Spleen (tissue), 11 donors: ENCODE measurements around the gene DICER1. TPM values are rescaled to one million over a fixed set of nuclear protein-coding genes. Genes with fewer than 3 reads are reported as not detected.
A peak's percentile ranks its signal among the peaks of the same experiment; 100 is the strongest.

Experiments
- DNase-seq: peaks from one replicate; pipeline ENCODE4 v3.0.0-alpha.2; 2020
- H3K27ac ChIP-seq, 8 donors: fragments of 200-600 bp; sonication (generic) in 7 of 8; 1 replicate in 4 of 8; 2 replicates in 4 of 8; pipeline versions ENCODE4 v1.5.0 to v1.8.0; 2016 to 2021; ENCODE audit warnings: inconsistent platforms in 4 of 8, mild to moderate bottlenecking in 4 of 8, moderate library complexity in 1 of 8
- H3K27me3 ChIP-seq, 7 donors: fragments of 200-600 bp; sonication (generic) in 6 of 7; replicated peaks in 1 of 7; 1 replicate in 4 of 7; 2 replicates in 3 of 7; pipeline versions ENCODE4 v1.5.0 to v1.8.0; 2016 to 2021; ENCODE audit warnings: inconsistent platforms in 3 of 7, mild to moderate bottlenecking in 1 of 7
- H3K36me3 ChIP-seq, 6 donors: fragments of 200-600 bp; sonication (generic) in 5 of 6; 1 replicate in 4 of 6; 2 replicates in 2 of 6; pipeline versions ENCODE4 v1.5.0 to v1.8.0; 2016 to 2021; ENCODE audit warnings: inconsistent platforms in 2 of 6
- H3K4me1 ChIP-seq, 6 donors: fragments of 200-600 bp; sonication (generic) in 5 of 6; 1 replicate in 3 of 6; 2 replicates in 3 of 6; pipeline versions ENCODE4 v1.5.0 to v1.8.0; 2016 to 2021; ENCODE audit warnings: inconsistent platforms in 3 of 6
- H3K4me3 ChIP-seq, 8 donors: fragments of 200-600 bp; sonication (generic) in 7 of 8; 1 replicate in 4 of 8; 2 replicates in 4 of 8; pipeline versions ENCODE4 v1.5.0 to v1.8.0; 2016 to 2021; ENCODE audit warnings: inconsistent platforms in 4 of 8, mild to moderate bottlenecking in 4 of 8, moderate library complexity in 2 of 8
- H3K9me3 ChIP-seq, 8 donors: fragments of 200-600 bp; sonication (generic) in 7 of 8; 1 replicate in 4 of 8; 2 replicates in 4 of 8; pipeline versions ENCODE4 v1.5.0 to v1.8.0; 2016 to 2021; ENCODE audit warnings: inconsistent platforms in 4 of 8
- POLR2A ChIP-seq, 3 donors: fragments of 450-650 bp; IDR thresholded peaks; one replicate each; pipeline ENCODE4 v1.5.1; 2017; ENCODE audit warnings: antibody characterized with exemption in 3 of 3, mild to moderate bottlenecking in 1 of 3
- POLR2AphosphoS5 ChIP-seq, 3 donors: sonication (generic); formaldehyde crosslinking; IDR thresholded peaks; one replicate each; pipeline ENCODE4 v1.5.1; 2017; ENCODE audit warnings: antibody characterized with exemption in 3 of 3
- WGBS, 5 donors: extraction: QIAGEN DNeasy Blood & Tissue Kit in 3 of 5; methylation state at CpG; one replicate each; pipeline versions ENCODE4 v1.1.5 to v1.1.7; 2013 to 2018; 5-methylcytosine and 5-hydroxymethylcytosine counted together
- intact Hi-C: fragments of 100-400 bp; cut with DNase I; formaldehyde crosslinking; loops from one replicate; pipeline ENCODE4 v1.15.0; 2023; ENCODE audit warnings: low total_unique reads
- microRNA-seq, 3 donors: library from miRNA; unstranded; fragments of <30 nt; microRNA quantifications; one replicate each; pipeline versions ENCODE4 to v1.1.0, GENCODE V29; 2019 to 2020
- polyA plus RNA-seq, 3 donors: library from polyadenylated mRNA; stranded (reverse); fragments of 200-250 nt; gene quantifications; one replicate each; pipeline ENCODE4 v1.2.1, GENCODE V29; 2013
- small RNA-seq, 4 donors: library from RNA; depleted of rRNA; stranded (forward); fragments of <200 nt; gene quantifications; one replicate each; pipeline ENCODE3, GENCODE V24; 2016
- total RNA-seq, 7 donors: library from RNA; depleted of rRNA in 3 of 7; stranded (reverse); fragments of >200 nt in 3 of 7; fragmentation: NEBNext Ultra II Directional in 4 of 7; extraction: Animal tissue kit (Norgen Biotek cat#: 25700) in 4 of 7; gene quantifications; one replicate each; pipeline versions ENCODE4 v1.1.0 to v1.2.1, GENCODE V29; 2016 to 2021
- TF ChIP-seq, protein P1 (sequence below), 11 experiments: fragments of 200-600 bp in 7 of 11; fragments of 450-650 bp in 4 of 11; sonication (generic) in 4 of 11; IDR thresholded peaks in 8 of 11; conservative IDR thresholded peaks in 3 of 11; 1 replicate in 7 of 11; 2 replicates in 4 of 11; pipeline versions ENCODE4 v1.4.0 to v1.8.0; 2016 to 2021; ENCODE audit warnings: antibody characterized with exemption in 11 of 11, inconsistent platforms in 4 of 11, mild to moderate bottlenecking in 1 of 11
- donor health status: healthy with polysubstance abuse.
- donor health status: DM: no; HTN: no; CAD: no; lungs with moderate emphysema.
- donor health status: DM: no; HTN: no; CAD: no.
- donor health status: Bipolar disorder and iron deficiency.
- donor health status: healthy.
- donor health status: DM: no; HTN: no; CAD: no.
- donor health status: DM: yes; HTN: yes; CAD: no.

Gene DICER1
- total and polyA plus RNA-seq, 10 donors: 7.1 to 124 (median 73.5) TPM

DNA sequence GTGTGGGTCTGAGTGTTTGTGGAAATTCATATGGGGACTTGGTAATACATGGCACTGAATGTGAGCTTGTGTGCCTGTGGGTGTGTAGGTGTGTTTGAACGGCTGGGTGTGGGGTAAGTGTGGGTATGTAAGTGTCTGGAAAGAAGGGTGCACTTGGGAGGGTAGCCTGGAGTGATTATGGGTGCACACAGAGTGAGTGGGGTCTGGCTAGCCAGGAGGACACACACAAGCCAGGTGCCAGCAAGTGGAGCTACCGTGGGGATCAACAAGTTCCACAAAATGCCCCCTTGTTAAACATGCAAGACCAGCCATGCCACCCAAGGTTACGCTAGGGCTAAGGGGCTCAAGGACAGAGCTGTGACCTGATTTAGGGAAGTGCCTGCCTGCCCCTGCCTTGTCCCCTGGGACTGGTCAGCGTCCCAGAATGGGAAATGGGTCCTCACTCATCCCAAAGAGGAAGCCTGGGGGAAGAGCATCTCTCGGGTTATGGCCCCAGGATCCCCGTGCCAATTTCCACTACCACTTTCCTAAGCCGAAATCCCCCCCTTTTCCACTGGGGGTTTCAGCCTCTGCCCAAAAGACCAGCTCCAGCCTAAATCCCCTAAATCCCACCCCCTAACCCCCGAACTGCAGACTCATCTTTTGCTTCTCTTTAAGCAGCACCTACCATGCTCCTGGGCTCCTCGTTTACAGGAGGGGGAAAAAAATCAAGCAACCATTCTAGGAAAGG lies 118.6 kb downstream of the DICER1 start:
- H3K4me1 ChIP-seq: no peaks in the 10 kb centered on the region
- peaks cover 0 to 23% (median 0%) of the 10 kb centered on the region in 7 donors for H3K27me3 ChIP-seq
- peaks cover 0 to 2% (median 0%) of the 10 kb centered on the region in 8 donors for H3K9me3 ChIP-seq
- TF ChIP-seq POLR2A (IDR thresholded peaks at IDR 0.05) (no peak), POLR2AphosphoS5 (IDR thresholded peaks at IDR 0.05) (no peak)
- TF ChIP-seq, protein P1, sequence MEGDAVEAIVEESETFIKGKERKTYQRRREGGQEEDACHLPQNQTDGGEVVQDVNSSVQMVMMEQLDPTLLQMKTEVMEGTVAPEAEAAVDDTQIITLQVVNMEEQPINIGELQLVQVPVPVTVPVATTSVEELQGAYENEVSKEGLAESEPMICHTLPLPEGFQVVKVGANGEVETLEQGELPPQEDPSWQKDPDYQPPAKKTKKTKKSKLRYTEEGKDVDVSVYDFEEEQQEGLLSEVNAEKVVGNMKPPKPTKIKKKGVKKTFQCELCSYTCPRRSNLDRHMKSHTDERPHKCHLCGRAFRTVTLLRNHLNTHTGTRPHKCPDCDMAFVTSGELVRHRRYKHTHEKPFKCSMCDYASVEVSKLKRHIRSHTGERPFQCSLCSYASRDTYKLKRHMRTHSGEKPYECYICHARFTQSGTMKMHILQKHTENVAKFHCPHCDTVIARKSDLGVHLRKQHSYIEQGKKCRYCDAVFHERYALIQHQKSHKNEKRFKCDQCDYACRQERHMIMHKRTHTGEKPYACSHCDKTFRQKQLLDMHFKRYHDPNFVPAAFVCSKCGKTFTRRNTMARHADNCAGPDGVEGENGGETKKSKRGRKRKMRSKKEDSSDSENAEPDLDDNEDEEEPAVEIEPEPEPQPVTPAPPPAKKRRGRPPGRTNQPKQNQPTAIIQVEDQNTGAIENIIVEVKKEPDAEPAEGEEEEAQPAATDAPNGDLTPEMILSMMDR (IDR thresholded peaks at IDR 0.05 in 8 of 11, conservative IDR thresholded peaks at IDR 0.05 in 3 of 11): no peak
- 73 to 81% (median 75%) methylated on average over 9 of the region's 9 CpGs for WGBS, 5 donors
- H3K36me3 ChIP-seq: no peaks in the 10 kb centered on the region
- H3K27ac ChIP-seq: no peak overlapping the region
- DNase-seq: peak; percentile 30
- intact Hi-C loops: no loop called here
- H3K4me3 ChIP-seq: no peak overlapping the region

DNA sequence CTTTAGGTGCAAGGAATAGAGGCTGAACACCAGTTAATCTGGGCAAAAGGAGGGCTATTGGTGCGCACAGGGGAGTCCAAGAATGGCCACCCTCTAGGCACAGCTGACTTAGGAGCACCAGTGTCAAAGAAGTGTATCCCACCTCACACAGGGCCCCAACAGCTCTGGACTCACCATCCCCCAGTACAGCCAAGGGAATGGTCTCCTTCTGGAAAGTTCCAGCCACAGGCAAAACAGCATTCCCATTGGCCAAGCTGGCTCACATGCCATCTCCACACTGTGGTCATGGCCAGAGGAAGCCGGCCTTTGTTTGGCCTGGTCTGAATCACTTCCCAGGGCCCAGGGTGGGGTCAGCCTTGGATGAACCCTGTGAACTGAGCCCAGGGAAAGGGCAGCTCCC lies 120.1 kb downstream of the DICER1 start:
- Histone ChIP-seq H3K4me1 (no peaks in the 10 kb centered on the region), H3K27me3 (peaks cover 0 to 21% (median 0%) of the 10 kb centered on the region in 7 donors), H3K36me3 (no peaks in the 10 kb centered on the region), H3K4me3 (no peak overlapping the region), H3K27ac (no peak overlapping the region), H3K9me3 (peaks cover 0 to 14% (median 5%) of the 10 kb centered on the region in 8 donors)
- DNase-seq: no peak
- intact Hi-C loops: no loop called here
- TF ChIP-seq, protein P1 (IDR thresholded peaks at IDR 0.05 in 8 of 11, conservative IDR thresholded peaks at IDR 0.05 in 3 of 11): no peak
- no peak for TF ChIP-seq POLR2AphosphoS5 (IDR thresholded peaks at IDR 0.05)
- TF ChIP-seq POLR2A (IDR thresholded peaks at IDR 0.05): no peak
- WGBS, 5 donors: 91 to 100% (median 96%) methylated on average over 2 of the region's 2 CpGs

Small RNA genes within 50 kb of the gene (microRNA-seq; reads per million reads assigned to microRNA genes)
- 5.1 to 10.9 (median 8.7) reads per million in 3 donors for gene MIR3173

Small RNA genes within 50 kb of the gene (small RNA-seq; reads per million reads assigned to genes)
- 0.06 to 0.30 (median 0.14) reads per million in 4 donors for gene MIR3173

Other genes starting within 250 kb of the DICER1 start
- 10 to 100 TPM; 13.3 to 21.4 (median 16.2) TPM for gene CLMN, start 162.4 kb upstream of the DICER1 start, total RNA-seq
- 1 to 10 TPM; 2.7 to 5.0 (median 4.7) TPM for gene CLMN, start 162.4 kb upstream of the DICER1 start, polyA plus RNA-seq